ENCODE data around the gene RELCH.

The RELCH gene

DNA sequence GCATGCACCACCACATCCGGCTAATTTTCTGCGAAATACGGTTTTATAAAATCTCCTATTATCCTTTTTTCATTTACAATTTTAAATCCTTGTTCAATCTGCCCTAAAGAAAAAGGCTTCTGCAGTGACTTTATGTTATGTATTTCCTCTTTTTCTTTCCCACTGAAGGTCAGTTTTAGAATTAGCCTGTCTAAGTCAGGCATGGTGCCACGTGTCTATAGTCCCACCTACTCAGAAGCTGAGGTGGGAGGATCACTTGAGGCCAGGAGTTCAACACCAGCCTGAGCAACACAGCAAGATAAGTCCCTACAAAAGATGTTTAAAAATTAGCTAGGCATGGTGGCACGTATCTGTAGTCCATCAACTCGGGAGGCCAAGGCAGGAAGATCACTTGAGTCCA is 98.2 kb downstream of the RELCH start:
- H3F3A ChIP-seq (ENCODE audit: insufficient read depth, low read length), result no peaks in the 10 kb centered on the region
- H3K4me2 ChIP-seq (ENCODE audit: low read depth, low read length), result no peak overlapping the region
- no peak overlapping the region for H3K4me3 ChIP-seq (ENCODE audit: low read length)
- no peaks in the 10 kb centered on the region for H4K20me1 ChIP-seq (ENCODE audit: insufficient read depth, low read length)
- H3K79me2 ChIP-seq (ENCODE audit: low read length), result no peaks in the 10 kb centered on the region
- DNase-seq, result no peak
- H3K9me3 ChIP-seq (replicated peaks; ENCODE audit: insufficient read depth, low read length), result no peaks in the 10 kb centered on the region
- H3K36me3 ChIP-seq (replicated peaks; ENCODE audit: insufficient read depth, low read length), result 0 out of 2 replicates have a peak, but pooled peaks cover 4% of the 10 kb centered on the region
- no peaks in the 10 kb centered on the region for H3K9me2 ChIP-seq (replicated peaks; ENCODE audit: insufficient read depth, low read length)
- H2AFZ ChIP-seq (ENCODE audit: low read length), result no peak overlapping the region
- peaks cover 7% of the 10 kb centered on the region for H3K4me1 ChIP-seq (ENCODE audit: low read length)
- no peak overlapping the region for H3K9ac ChIP-seq (ENCODE audit: low read length)
- H3K27ac ChIP-seq (ENCODE audit: low read length), result no peak overlapping the region
- H3K27me3 ChIP-seq (replicated peaks; ENCODE audit: insufficient read depth, low read length), result no peaks in the 10 kb centered on the region
- no peak for TF ChIP-seq EZH2 (optimal IDR thresholded peaks at IDR 0.05; ENCODE audit: low read depth, low read length)
- TF ChIP-seq, protein P1, sequence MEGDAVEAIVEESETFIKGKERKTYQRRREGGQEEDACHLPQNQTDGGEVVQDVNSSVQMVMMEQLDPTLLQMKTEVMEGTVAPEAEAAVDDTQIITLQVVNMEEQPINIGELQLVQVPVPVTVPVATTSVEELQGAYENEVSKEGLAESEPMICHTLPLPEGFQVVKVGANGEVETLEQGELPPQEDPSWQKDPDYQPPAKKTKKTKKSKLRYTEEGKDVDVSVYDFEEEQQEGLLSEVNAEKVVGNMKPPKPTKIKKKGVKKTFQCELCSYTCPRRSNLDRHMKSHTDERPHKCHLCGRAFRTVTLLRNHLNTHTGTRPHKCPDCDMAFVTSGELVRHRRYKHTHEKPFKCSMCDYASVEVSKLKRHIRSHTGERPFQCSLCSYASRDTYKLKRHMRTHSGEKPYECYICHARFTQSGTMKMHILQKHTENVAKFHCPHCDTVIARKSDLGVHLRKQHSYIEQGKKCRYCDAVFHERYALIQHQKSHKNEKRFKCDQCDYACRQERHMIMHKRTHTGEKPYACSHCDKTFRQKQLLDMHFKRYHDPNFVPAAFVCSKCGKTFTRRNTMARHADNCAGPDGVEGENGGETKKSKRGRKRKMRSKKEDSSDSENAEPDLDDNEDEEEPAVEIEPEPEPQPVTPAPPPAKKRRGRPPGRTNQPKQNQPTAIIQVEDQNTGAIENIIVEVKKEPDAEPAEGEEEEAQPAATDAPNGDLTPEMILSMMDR (IDR thresholded peaks at IDR 0.05; ENCODE audit: low read length), result no peak
- no peak for TF ChIP-seq EZH2phosphoT487 (IDR thresholded peaks at IDR 0.05; ENCODE audit: low read length)

DNA sequence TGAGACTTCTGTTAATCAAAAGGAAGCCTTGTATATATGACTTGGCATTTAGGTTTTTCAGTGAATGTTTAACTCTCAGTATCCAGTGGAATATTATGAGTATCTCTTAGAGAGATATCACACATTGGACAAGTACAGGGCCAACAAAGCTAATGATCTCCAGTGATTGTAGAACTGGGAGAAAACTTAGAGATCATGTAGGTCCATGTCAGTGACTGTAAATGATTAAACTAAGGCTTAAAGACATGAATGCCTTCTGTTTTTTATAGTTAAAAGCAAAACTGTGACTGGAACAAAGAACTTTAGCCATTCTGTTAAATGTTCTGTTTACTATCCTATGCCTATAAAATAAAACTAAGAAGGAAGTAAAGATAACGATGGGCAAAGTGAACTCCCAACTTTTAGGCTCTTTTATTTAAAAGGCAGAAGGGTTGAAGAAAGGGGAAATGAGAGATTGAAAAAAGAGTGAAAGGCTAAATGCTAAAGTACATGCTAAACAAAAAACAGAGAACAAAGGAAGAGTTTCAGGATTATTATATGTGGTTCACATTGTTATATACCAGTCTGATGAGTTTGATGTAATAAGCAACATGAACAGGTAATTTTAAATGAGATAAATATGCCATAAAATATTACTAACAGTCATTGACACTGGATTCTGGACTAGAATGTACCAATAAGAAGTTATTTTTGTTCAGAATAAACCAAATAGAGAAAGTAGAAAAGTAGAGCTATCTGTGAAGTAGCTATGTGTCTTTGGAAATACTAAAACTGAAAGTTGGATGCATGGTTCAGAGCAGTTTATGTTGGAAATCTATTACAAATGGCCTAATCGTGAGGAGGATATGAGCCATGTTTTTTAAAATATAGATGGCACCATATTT is 101.0 kb downstream of the RELCH start:
- H3K36me3 ChIP-seq (replicated peaks; ENCODE audit: insufficient read depth, low read length), result 0 out of 2 replicates have a peak, but pooled peaks cover 2% of the 10 kb centered on the region
- H3K4me3 ChIP-seq (ENCODE audit: low read length), result no peak overlapping the region
- no peak for DNase-seq
- no peaks in the 10 kb centered on the region for H3F3A ChIP-seq (ENCODE audit: insufficient read depth, low read length)
- H3K4me1 ChIP-seq (ENCODE audit: low read length), result peaks cover 7% of the 10 kb centered on the region
- no peaks in the 10 kb centered on the region for H3K27me3 ChIP-seq (replicated peaks; ENCODE audit: insufficient read depth, low read length)
- TF ChIP-seq, protein P1 (IDR thresholded peaks at IDR 0.05; ENCODE audit: low read length), result no peak
- TF ChIP-seq EZH2phosphoT487 (IDR thresholded peaks at IDR 0.05; ENCODE audit: low read length) (no peak), EZH2 (optimal IDR thresholded peaks at IDR 0.05; ENCODE audit: low read depth, low read length) (no peak)
- H3K9me3 ChIP-seq (replicated peaks; ENCODE audit: insufficient read depth, low read length), result no peaks in the 10 kb centered on the region
- no peak overlapping the region for H3K4me2 ChIP-seq (ENCODE audit: low read depth, low read length)
- no peaks in the 10 kb centered on the region for H3K79me2 ChIP-seq (ENCODE audit: low read length)
- no peaks in the 10 kb centered on the region for H4K20me1 ChIP-seq (ENCODE audit: insufficient read depth, low read length)
- H3K9ac ChIP-seq (ENCODE audit: low read length), result no peak overlapping the region
- no peak overlapping the region for H2AFZ ChIP-seq (ENCODE audit: low read length)
- H3K9me2 ChIP-seq (replicated peaks; ENCODE audit: insufficient read depth, low read length), result no peaks in the 10 kb centered on the region
- no peak overlapping the region for H3K27ac ChIP-seq (ENCODE audit: low read length)

DNA sequence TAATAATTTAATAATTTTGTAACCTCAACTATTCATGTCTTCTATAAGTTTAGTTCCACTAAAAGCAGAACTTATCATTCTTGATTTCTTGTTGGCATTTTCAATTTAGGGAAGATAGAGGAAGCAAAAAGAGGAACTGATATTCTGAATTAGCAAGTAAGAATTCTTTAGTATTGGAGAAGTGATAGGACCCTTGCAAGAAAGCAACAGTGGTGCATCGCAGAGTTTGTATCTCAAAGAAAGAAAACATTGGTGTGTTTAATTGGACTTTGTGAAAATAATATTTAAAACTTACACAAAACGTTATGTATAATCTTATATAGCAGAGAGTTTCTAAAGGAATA is 101.6 kb downstream of the RELCH start:
- Histone ChIP-seq H3K4me2 (ENCODE audit: low read depth, low read length) (no peak overlapping the region), H2AFZ (ENCODE audit: low read length) (no peak overlapping the region), H3K4me3 (ENCODE audit: low read length) (no peak overlapping the region), H3K9ac (ENCODE audit: low read length) (no peak overlapping the region), H3F3A (ENCODE audit: insufficient read depth, low read length) (no peaks in the 10 kb centered on the region), H3K27ac (ENCODE audit: low read length) (no peak overlapping the region), H3K27me3 (replicated peaks; ENCODE audit: insufficient read depth, low read length) (no peaks in the 10 kb centered on the region), H4K20me1 (ENCODE audit: insufficient read depth, low read length) (no peaks in the 10 kb centered on the region), H3K9me3 (replicated peaks; ENCODE audit: insufficient read depth, low read length) (no peaks in the 10 kb centered on the region), H3K9me2 (replicated peaks; ENCODE audit: insufficient read depth, low read length) (no peaks in the 10 kb centered on the region), H3K79me2 (ENCODE audit: low read length) (no peaks in the 10 kb centered on the region), H3K36me3 (replicated peaks; ENCODE audit: insufficient read depth, low read length) (0 out of 2 replicates have a peak, but pooled peaks cover 2% of the 10 kb centered on the region), H3K4me1 (ENCODE audit: low read length) (peaks cover 7% of the 10 kb centered on the region)
- TF ChIP-seq, protein P1 (IDR thresholded peaks at IDR 0.05; ENCODE audit: low read length), result no peak
- TF ChIP-seq EZH2phosphoT487 (IDR thresholded peaks at IDR 0.05; ENCODE audit: low read length) (no peak), EZH2 (optimal IDR thresholded peaks at IDR 0.05; ENCODE audit: low read depth, low read length) (no peak)
- DNase-seq, result no peak
